Omental fat pad (tissue), 4 donors: Measurements from ENCODE around the gene ZDHHC18. TPM values are rescaled to one million over a fixed set of nuclear protein-coding genes. Genes with fewer than 3 reads are reported as not detected.
"Not testable (repeated sequence)": the region's sequence is repeated elsewhere in the genome, so short reads cannot be mapped to it uniquely, and the experiment has no call there.

ENCODE experiments used
- ATAC-seq: fragments of 150-250 bp; one replicate; pipeline ENCODE4 v1.9.1; 2016; ENCODE audit warnings: mild to moderate bottlenecking, moderate library complexity; ENCODE audit not compliant: low FRiP score
- DNase-seq: peaks from one replicate; pipeline ENCODE4 v3.0.0-alpha.2; 2019; ENCODE audit warnings: low spot score
- CTCF ChIP-seq, 3 donors: fragments of 450-650 bp; IDR thresholded peaks; one replicate each; pipeline ENCODE4 v1.5.1; 2016 to 2017; ENCODE audit warnings: antibody characterized with exemption in 3 of 3, mild to moderate bottlenecking in 3 of 3, moderate library complexity in 2 of 3
- total RNA-seq, 4 donors: library from RNA; depleted of rRNA; stranded (reverse); fragments of >200 nt; gene quantifications; one replicate each; pipeline ENCODE4 v1.1.0, GENCODE V29; 2016

The ZDHHC18 gene
- total RNA-seq, 4 donors from 2014 or later = 27.4 to 81.1 (median 33.5) TPM

GRCh38 chr1:26879793-26880192, 53.3 kb downstream of the ZDHHC18 start:
- ATAC-seq = no peak
- DNase-seq = no peak
- no peak for TF ChIP-seq CTCF (IDR thresholded peaks at IDR 0.05)

- DNase-seq, ATAC-seq: not testable (repeated sequence)
Measured at GRCh38 chr1:26881611-26882010, 55.1 kb downstream of the ZDHHC18 start.

GRCh38 chr1:26882696-26883463, 56.4 kb downstream of the ZDHHC18 start:
- no peak for DNase-seq
- TF ChIP-seq CTCF (IDR thresholded peaks at IDR 0.05) = no peak
- no peak for ATAC-seq

- DNase-seq = no peak
- no peak for TF ChIP-seq CTCF (IDR thresholded peaks at IDR 0.05)
- ATAC-seq = no peak
Measured at GRCh38 chr1:26887125-26887524, 60.6 kb downstream of the ZDHHC18 start.

- DNase-seq (no peak), ATAC-seq (no peak)
- no peak for TF ChIP-seq CTCF (IDR thresholded peaks at IDR 0.05)
Measured at GRCh38 chr1:26888231-26888630, 61.7 kb downstream of the ZDHHC18 start.

- DNase-seq (peak; percentile 38), ATAC-seq (peak; percentile 83)
- no peak for TF ChIP-seq CTCF (IDR thresholded peaks at IDR 0.05)
Measured at GRCh38 chr1:26889551-26890466, 63.3 kb downstream of the ZDHHC18 start, which contains the start of gene GPN2. TSS of gene GPN2 (minus strand) at chr1:26890283. CDS start at chr1:26890096, 187 bp downstream.

- TF ChIP-seq CTCF (IDR thresholded peaks at IDR 0.05) = no peak
- ATAC-seq = peak; percentile 11
- DNase-seq = no peak
Measured at GRCh38 chr1:26890467-26890796, 63.9 kb downstream of the ZDHHC18 start.
